Calu3 (cell line): ENCODE measurements around the gene RPS14. TPM values are rescaled to one million over a fixed set of nuclear protein-coding genes. Genes with fewer than 3 reads are reported as not detected.

ENCODE experiments used
- BruUV-seq: library from RNA; stranded (reverse); fragments of 400-500 nt; replicated peaks from 2 replicates; lab custom pipeline; 2021; lab: Mats Ljungman, UMichigan
- CTCF ChIA-PET: fragments of 300-600 bp; sonication (Branson Sonifier 250); formaldehyde crosslinking; loops from one replicate; lab custom pipeline; 2022; ENCODE audit warnings: antibody characterized with exemption; lab: Charles Lee
- DNase-seq: peaks from one replicate; pipeline ENCODE4 v3.0.0; 2022
- H3K27ac Mint-ChIP-seq: one replicate; pipeline ENCODE4 v1.8.0; 2022; ENCODE audit warnings: mixed read lengths; ENCODE audit not compliant: unreplicated experiment
- H3K27me3 Mint-ChIP-seq: one replicate; pipeline ENCODE4 v1.8.0; 2022; ENCODE audit warnings: mixed read lengths; ENCODE audit not compliant: unreplicated experiment
- H3K36me3 Mint-ChIP-seq: one replicate; pipeline ENCODE4 v1.8.0; 2022; ENCODE audit warnings: mild to moderate bottlenecking, moderate library complexity, mixed read lengths; ENCODE audit not compliant: insufficient read depth, unreplicated experiment
- H3K4me1 Mint-ChIP-seq: one replicate; pipeline ENCODE4 v1.8.0; 2022; ENCODE audit warnings: mild to moderate bottlenecking, low read depth, mixed read lengths; ENCODE audit not compliant: unreplicated experiment
- H3K4me3 Mint-ChIP-seq: one replicate; pipeline ENCODE4 v1.8.0; 2022; ENCODE audit warnings: mild to moderate bottlenecking, low read depth, moderate library complexity, mixed read lengths; ENCODE audit not compliant: unreplicated experiment
- H3K9me3 Mint-ChIP-seq: one replicate; pipeline ENCODE4 v1.8.0; 2022; ENCODE audit warnings: low read depth, mixed read lengths; ENCODE audit not compliant: unreplicated experiment
- CTCF ChIP-seq: fragments of 200-600 bp; IDR thresholded peaks from one replicate; pipeline ENCODE4 v1.8.0; 2022; ENCODE audit warnings: antibody characterized with exemption; ENCODE audit not compliant: unreplicated experiment
- intact Hi-C: fragments of 100-400 bp; cut with micrococcal nuclease; formaldehyde crosslinking; loops from one replicate; pipeline ENCODE4 v1.10.0; 2022; ENCODE audit not compliant: unreplicated experiment
- total RNA-seq: library from RNA; stranded (reverse); gene quantifications from 2 replicates; pipeline ENCODE4 v1.2.3, GENCODE V29; 2022

The RPS14 gene
- total RNA-seq, 1 experiment from 2014 or later = 2,330 TPM

GRCh38 chr5:150441813-150442698 is 7.5 kb downstream of the RPS14 start:
- CTCF ChIA-PET = no interaction called here
- H3K4me1 Mint-ChIP-seq = peaks cover 13% of the 10 kb centered on the region
- no peaks in the 10 kb centered on the region for H3K9me3 Mint-ChIP-seq
- TF ChIP-seq CTCF = no peak
- BruUV-seq = no TSS peak
- peaks cover 45% of the 10 kb centered on the region for H3K36me3 Mint-ChIP-seq
- no peak overlapping the region for H3K27ac Mint-ChIP-seq
- no peak for DNase-seq
- intact Hi-C loops = no loop called here
- H3K27me3 Mint-ChIP-seq = peaks cover 10% of the 10 kb centered on the region
- no peak overlapping the region for H3K4me3 Mint-ChIP-seq

GRCh38 chr5:150440948-150441812 is 8.4 kb downstream of the RPS14 start:
- BruUV-seq = no TSS peak
- Mint-ChIP-seq H3K36me3 (peaks cover 40% of the 10 kb centered on the region), H3K4me3 (no peak overlapping the region), H3K27me3 (peaks cover 18% of the 10 kb centered on the region), H3K27ac (no peak overlapping the region), H3K9me3 (no peaks in the 10 kb centered on the region), H3K4me1 (peaks cover 15% of the 10 kb centered on the region)
- DNase-seq = no peak
- no peak for TF ChIP-seq CTCF
- intact Hi-C loops = no loop called here
- CTCF ChIA-PET = no interaction called here

GRCh38 chr5:150438873-150439546 is 10.5 kb downstream of the RPS14 start:
- Mint-ChIP-seq H3K4me1 (peaks cover 18% of the 10 kb centered on the region), H3K27me3 (peaks cover 20% of the 10 kb centered on the region), H3K4me3 (no peak overlapping the region), H3K27ac (no peak overlapping the region), H3K36me3 (peaks cover 19% of the 10 kb centered on the region), H3K9me3 (no peaks in the 10 kb centered on the region)
- CTCF ChIA-PET = interaction anchor here (0.7 kb wide), 2 partner anchors 259 to 326 kb away, joined by 3 to 5 read pairs; no protein-coding TSS in a partner anchor
- peak; percentile 55 for DNase-seq
- BruUV-seq = no TSS peak
- intact Hi-C loops = no loop called here
- peak; percentile 49 for TF ChIP-seq CTCF

GRCh38 chr5:150436141-150436680 is 13.3 kb downstream of the RPS14 start:
- peaks cover 18% of the 10 kb centered on the region for H3K4me1 Mint-ChIP-seq
- H3K9me3 Mint-ChIP-seq = no peaks in the 10 kb centered on the region
- peak; percentile 90 for TF ChIP-seq CTCF
- intact Hi-C loops = loop anchor here (1.0 to 2.0 kb wide), 4 partner anchors 23 to 305 kb away; partner anchors contain the start of gene CD74
- peak; percentile 95 for DNase-seq
- H3K27me3 Mint-ChIP-seq = peaks cover 20% of the 10 kb centered on the region
- no TSS peak for BruUV-seq
- H3K27ac Mint-ChIP-seq = no peak overlapping the region
- H3K4me3 Mint-ChIP-seq = no peak overlapping the region
- peaks cover 4% of the 10 kb centered on the region for H3K36me3 Mint-ChIP-seq
- CTCF ChIA-PET = interaction anchor here (0.6 to 1.2 kb wide), 9 partner anchors 12 to 261 kb away, joined by 3 to 17 read pairs (median 4); partner anchors contain the start of gene CD74
